ENCODE measurements around the gene BACH2. TPM values are rescaled to one million over a fixed set of nuclear protein-coding genes. Genes with fewer than 3 reads are reported as not detected.

The BACH2 gene
- total and polyA plus RNA-seq, 7 experiments from 2014 or later: 24.8 to 193 (median 117) TPM

- peaks cover 0 to 27% (median 12%) of the 10 kb centered on the region in 3 experiments for H3K36me3 ChIP-seq (ENCODE audit: control insufficient read depth in 2 of 3, insufficient read depth in 3 of 3, low read length in 3 of 3)
Observed at GRCh38 chr6:89954721-89955148, 341.9 kb downstream of the BACH2 start.

GRCh38 chr6:89952686-89953085 lies 344.0 kb downstream of the BACH2 start:
- no peaks in the 10 kb centered on the region for H3K9me3 ChIP-seq (ENCODE audit: control insufficient read depth in 2 of 3, low read length in 3 of 3)
- intact Hi-C loops (cut with micrococcal nuclease): loop anchor here (1.0 to 2.0 kb wide), 4 partner anchors 9 to 129 kb away; no protein-coding TSS in a partner anchor
- H3K9me3 Mint-ChIP-seq: no peaks in the 10 kb centered on the region
- H3K4me1 Mint-ChIP-seq: peaks cover 40 to 78% (median 73%) of the 10 kb centered on the region in 7 donors
- peak in 8 of 9 donors; percentile 44 to 88 (median 85) for DNase-seq
- no peaks in the 10 kb centered on the region for H3K27me3 ChIP-seq (ENCODE audit: control insufficient read depth in 2 of 2, insufficient read depth in 2 of 2, low read length in 2 of 2)
- ChIA-PET CTCF (interaction anchor here (1.0 to 1.4 kb wide), 4 partner anchors 12 to 440 kb away, joined by 3 to 6 read pairs (median 3); no protein-coding TSS in a partner anchor), POLR2A (interaction anchor here (0.6 to 1.5 kb wide), 8 partner anchors 41 to 576 kb away, joined by 3 to 4 read pairs (median 3); no protein-coding TSS in a partner anchor)
- H3K36me3 Mint-ChIP-seq: peaks cover 10 to 46% (median 22%) of the 10 kb centered on the region in 5 donors
- peaks cover 0 to 42% (median 12%) of the 10 kb centered on the region in 3 experiments for H3K36me3 ChIP-seq (ENCODE audit: control insufficient read depth in 2 of 3, insufficient read depth in 3 of 3, low read length in 3 of 3)
- peaks cover 40 to 49% of the 10 kb centered on the region in 2 donors for H3K4me1 ChIP-seq (ENCODE audit: control insufficient read depth in 2 of 2, insufficient read depth in 2 of 2, low read length in 2 of 2)
- H3K27ac ChIP-seq (ENCODE audit: low read depth, low read length): peak overlapping the region; percentile 59
- peak overlapping the region; percentile 9 for H3K4me3 ChIP-seq (ENCODE audit: low read length)
- H3K27ac Mint-ChIP-seq: peak overlapping the region; percentile 70 to 96 (median 93)
- peak overlapping the region; percentile 44 to 79 (median 69) for H3K4me3 Mint-ChIP-seq
- ATAC-seq: peak; percentile 97
- no peaks in the 10 kb centered on the region for H3K27me3 Mint-ChIP-seq

More at GRCh38 chr6:89954721-89955148, 341.9 kb downstream of the BACH2 start:
- ChIA-PET POLR2A (interaction anchor here (0.7 to 1.7 kb wide), 2 partner anchors 14 to 176 kb away, joined by 4 to 5 read pairs; no protein-coding TSS in a partner anchor), CTCF (interaction anchor here (0.7 to 1.2 kb wide), 4 partner anchors 11 to 439 kb away, joined by 3 read pairs; no protein-coding TSS in a partner anchor)
- intact Hi-C loops (cut with micrococcal nuclease): no loop called here
- no peaks in the 10 kb centered on the region for H3K9me3 ChIP-seq (ENCODE audit: control insufficient read depth in 2 of 3, low read length in 3 of 3)
- ATAC-seq (peak; percentile 6), DNase-seq (peak in 7 of 9 donors; percentile 23 to 45 (median 37))
- peak overlapping the region; percentile 70 to 93 (median 86) for H3K27ac Mint-ChIP-seq
- H3K4me1 Mint-ChIP-seq: peaks cover 38 to 91% (median 81%) of the 10 kb centered on the region in 7 donors
- peak overlapping the region; percentile 16 to 78 (median 58) for H3K4me3 Mint-ChIP-seq
- H3K36me3 Mint-ChIP-seq: peaks cover 5 to 38% (median 18%) of the 10 kb centered on the region in 5 donors
- H3K4me3 ChIP-seq (ENCODE audit: low read length): no peak overlapping the region
- no peaks in the 10 kb centered on the region for H3K27me3 Mint-ChIP-seq
- H3K27me3 ChIP-seq (ENCODE audit: control insufficient read depth in 2 of 2, insufficient read depth in 2 of 2, low read length in 2 of 2): no peaks in the 10 kb centered on the region
- peak overlapping the region; percentile 44 for H3K27ac ChIP-seq (ENCODE audit: low read depth, low read length)
- no peaks in the 10 kb centered on the region for H3K9me3 Mint-ChIP-seq
- peaks cover 40 to 49% of the 10 kb centered on the region in 2 donors for H3K4me1 ChIP-seq (ENCODE audit: control insufficient read depth in 2 of 2, insufficient read depth in 2 of 2, low read length in 2 of 2)

DNA sequence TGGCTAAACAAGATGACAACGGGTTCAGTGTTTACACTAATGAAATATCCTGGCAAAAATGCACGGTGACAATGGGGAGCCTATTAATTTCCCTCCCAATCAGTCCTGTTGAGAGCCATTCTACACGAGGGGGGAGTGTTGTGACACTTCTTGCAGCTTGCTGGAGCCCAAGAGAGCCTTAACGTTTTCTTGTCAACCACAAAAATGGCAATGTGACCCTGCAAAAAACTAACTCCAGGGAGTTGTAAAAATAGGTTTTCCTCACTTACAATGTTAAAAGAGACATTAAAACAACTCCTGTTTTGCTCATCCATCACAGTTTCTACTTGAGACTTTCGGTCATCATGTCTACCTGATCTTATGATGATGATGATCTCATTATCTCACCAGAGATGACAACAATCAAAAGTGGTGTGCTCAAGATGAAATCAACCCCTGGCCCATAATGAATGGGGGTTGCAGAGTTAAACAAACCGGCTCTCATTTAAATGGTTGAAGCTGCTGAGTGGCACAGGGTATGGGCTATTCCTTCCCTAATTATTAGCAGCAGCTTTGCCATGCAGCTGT lies 344.5 kb downstream of the BACH2 start:
- DNase-seq: peak in 1 of 9 donors; percentile 27

DNA sequence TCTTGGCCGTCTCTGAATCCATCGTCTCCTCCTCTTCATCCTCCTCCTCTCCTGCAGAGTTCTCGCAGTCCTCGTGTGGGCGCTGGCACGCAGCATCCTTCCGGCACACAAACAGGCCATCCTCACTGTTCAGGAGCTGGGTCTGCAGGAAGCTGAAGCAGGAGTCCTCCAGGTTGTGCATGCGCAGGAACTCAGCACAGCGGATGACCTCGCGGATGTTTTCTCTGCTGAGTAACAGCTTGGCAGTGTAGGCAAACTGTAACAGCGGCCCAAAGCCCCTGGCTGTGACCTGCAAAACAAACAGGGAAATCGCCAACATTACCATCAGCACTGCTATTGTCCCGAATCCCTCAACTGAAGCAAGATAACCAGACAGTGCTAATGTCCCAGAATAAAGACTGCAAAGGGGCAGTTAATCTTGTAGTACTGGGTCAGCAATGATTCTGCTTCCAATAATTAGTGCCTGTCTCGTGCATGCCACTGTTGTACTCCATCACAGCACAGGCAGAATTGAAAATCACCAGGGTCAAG lies 345.0 kb downstream of the BACH2 start:
- Histone ChIP-seq H3K9me3 (ENCODE audit: control insufficient read depth in 2 of 3, low read length in 3 of 3) (no peaks in the 10 kb centered on the region), H3K36me3 (ENCODE audit: control insufficient read depth in 2 of 3, insufficient read depth in 3 of 3, low read length in 3 of 3) (peaks cover 0 to 48% (median 12%) of the 10 kb centered on the region in 3 experiments), H3K4me1 (ENCODE audit: control insufficient read depth in 2 of 2, insufficient read depth in 2 of 2, low read length in 2 of 2) (peaks cover 40 to 49% of the 10 kb centered on the region in 2 donors), H3K4me3 (ENCODE audit: low read length) (no peak overlapping the region), H3K27ac (ENCODE audit: low read depth, low read length) (no peak overlapping the region), H3K27me3 (ENCODE audit: control insufficient read depth in 2 of 2, insufficient read depth in 2 of 2, low read length in 2 of 2) (no peaks in the 10 kb centered on the region)
- Mint-ChIP-seq H3K27me3 (no peaks in the 10 kb centered on the region), H3K27ac (peak overlapping the region; percentile 70 to 96 (median 93)), H3K9me3 (peaks cover 0 to 4% (median 0%) of the 10 kb centered on the region in 11 donors), H3K36me3 (peaks cover 10 to 48% (median 31%) of the 10 kb centered on the region in 5 donors), H3K4me1 (peaks cover 43 to 77% (median 74%) of the 10 kb centered on the region in 7 donors), H3K4me3 (peak overlapping the region in 9 of 10 donors; percentile 25 to 79 (median 74))
- ATAC-seq: no peak
- CTCF ChIA-PET: interaction anchor here (1.1 to 1.4 kb wide), 4 partner anchors 11 to 526 kb away, joined by 3 to 4 read pairs (median 4); no protein-coding TSS in a partner anchor
- intact Hi-C loops (cut with micrococcal nuclease): loop anchor here in 1 of 2 donors (1.0 to 2.0 kb wide), 2 partner anchors 10 to 19 kb away; no protein-coding TSS in a partner anchor
- POLR2A ChIA-PET: interaction anchor here (0.6 to 1.5 kb wide), 3 partner anchors 25 to 211 kb away, joined by 3 read pairs; no protein-coding TSS in a partner anchor
- no peak for DNase-seq

More for the DNA sequence above, 344.5 kb downstream of the BACH2 start:
- peak overlapping the region; percentile 70 to 96 (median 93) for H3K27ac Mint-ChIP-seq
- Histone ChIP-seq H3K27me3 (ENCODE audit: control insufficient read depth in 2 of 2, insufficient read depth in 2 of 2, low read length in 2 of 2) (no peaks in the 10 kb centered on the region), H3K4me3 (ENCODE audit: low read length) (no peak overlapping the region), H3K4me1 (ENCODE audit: control insufficient read depth in 2 of 2, insufficient read depth in 2 of 2, low read length in 2 of 2) (peaks cover 40 to 49% of the 10 kb centered on the region in 2 donors), H3K27ac (ENCODE audit: low read depth, low read length) (no peak overlapping the region), H3K9me3 (ENCODE audit: control insufficient read depth in 2 of 3, low read length in 3 of 3) (no peaks in the 10 kb centered on the region), H3K36me3 (ENCODE audit: control insufficient read depth in 2 of 3, insufficient read depth in 3 of 3, low read length in 3 of 3) (peaks cover 0 to 44% (median 12%) of the 10 kb centered on the region in 3 experiments)
- peaks cover 40 to 77% (median 74%) of the 10 kb centered on the region in 7 donors for H3K4me1 Mint-ChIP-seq
- CTCF ChIA-PET: interaction anchor here (1.0 to 1.4 kb wide), 4 partner anchors 12 to 441 kb away, joined by 3 to 6 read pairs (median 3); no protein-coding TSS in a partner anchor
- H3K9me3 Mint-ChIP-seq: no peaks in the 10 kb centered on the region
- peak; percentile 17 for ATAC-seq
- H3K4me3 Mint-ChIP-seq: peak overlapping the region in 8 of 10 donors; percentile 51 to 79 (median 74)
- POLR2A ChIA-PET: interaction anchor here (0.6 to 1.5 kb wide), 6 partner anchors 24 to 343 kb away, joined by 3 read pairs; no protein-coding TSS in a partner anchor
- H3K27me3 Mint-ChIP-seq: no peaks in the 10 kb centered on the region
- intact Hi-C loops (cut with micrococcal nuclease): loop anchor here in 1 of 2 donors (1.0 to 2.0 kb wide), 2 partner anchors 11 to 19 kb away; no protein-coding TSS in a partner anchor
- H3K36me3 Mint-ChIP-seq: peaks cover 10 to 48% (median 26%) of the 10 kb centered on the region in 5 donors

DNA sequence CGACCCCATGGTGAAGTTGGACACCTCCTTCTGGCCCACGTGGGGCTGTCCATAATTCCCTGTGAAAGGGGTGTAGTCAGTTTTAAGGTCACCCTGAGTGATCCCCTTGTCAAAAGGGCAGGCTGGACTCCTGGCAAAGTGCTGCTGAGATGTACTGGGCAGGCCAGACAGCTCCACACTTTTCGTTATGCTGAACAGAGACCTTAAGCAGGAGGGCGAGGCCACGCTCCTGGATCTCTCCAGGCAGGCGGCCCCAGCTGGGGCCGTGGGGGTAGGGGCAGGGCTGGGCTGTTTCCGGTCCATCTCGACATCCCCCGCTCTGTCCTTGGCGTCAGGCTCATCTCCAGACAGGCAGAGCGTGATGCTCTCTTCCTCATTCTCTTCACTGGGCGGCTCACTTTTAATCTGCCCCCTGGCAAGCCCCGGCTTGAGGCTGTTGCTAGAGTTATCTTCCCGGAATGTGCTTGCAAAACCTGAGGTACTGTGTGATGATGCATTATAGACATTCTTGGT lies 345.7 kb downstream of the BACH2 start:
- CTCF ChIA-PET: interaction anchor here (1.3 to 1.4 kb wide), 3 partner anchors 10 to 527 kb away, joined by 4 read pairs; no protein-coding TSS in a partner anchor
- intact Hi-C loops (cut with micrococcal nuclease): no loop called here
- Histone ChIP-seq H3K4me3 (ENCODE audit: low read length) (no peak overlapping the region), H3K27ac (ENCODE audit: low read depth, low read length) (no peak overlapping the region), H3K36me3 (ENCODE audit: control insufficient read depth in 2 of 3, insufficient read depth in 3 of 3, low read length in 3 of 3) (peaks cover 0 to 48% (median 12%) of the 10 kb centered on the region in 3 experiments), H3K4me1 (ENCODE audit: control insufficient read depth in 2 of 2, insufficient read depth in 2 of 2, low read length in 2 of 2) (peaks cover 40 to 43% of the 10 kb centered on the region in 2 donors), H3K27me3 (ENCODE audit: control insufficient read depth in 2 of 2, insufficient read depth in 2 of 2, low read length in 2 of 2) (no peaks in the 10 kb centered on the region), H3K9me3 (ENCODE audit: control insufficient read depth in 2 of 3, low read length in 3 of 3) (no peaks in the 10 kb centered on the region)
- DNase-seq: no peak
- peaks cover 47 to 77% (median 74%) of the 10 kb centered on the region in 7 donors for H3K4me1 Mint-ChIP-seq
- ATAC-seq: no peak
- no peaks in the 10 kb centered on the region for H3K27me3 Mint-ChIP-seq
- H3K27ac Mint-ChIP-seq: peak overlapping the region; percentile 70 to 96 (median 83)
- H3K4me3 Mint-ChIP-seq: peak overlapping the region in 2 of 10 donors; percentile 22 to 78
- POLR2A ChIA-PET: interaction anchor here (1.1 kb wide), 1 partner anchor 207 kb away, joined by 3 read pairs; no protein-coding TSS in a partner anchor
- H3K9me3 Mint-ChIP-seq: peaks cover 0 to 4% (median 0%) of the 10 kb centered on the region in 11 donors
- peaks cover 10 to 51% (median 36%) of the 10 kb centered on the region in 5 donors for H3K36me3 Mint-ChIP-seq

Measured in naive thymus-derived CD4-positive, alpha-beta T cell (primary cell).